CD4-positive, alpha-beta T cell treated with Interleukin-17A for 4 hours (primary cell): ENCODE measurements around the gene L3MBTL3.
"Not testable (repeated sequence)": the region's sequence is repeated elsewhere in the genome, so short reads cannot be mapped to it uniquely, and the experiment has no call there.

ENCODE experiments used
- DNase-seq: peaks from one replicate; pipeline ENCODE4 v3.0.0-alpha.2; 2020; ENCODE audit warnings: mixed read lengths

The L3MBTL3 gene

GRCh38 chr6:130090796-130091195 is 72.4 kb downstream of the L3MBTL3 start:
- no peak for DNase-seq

GRCh38 chr6:130093546-130093945 is 75.2 kb downstream of the L3MBTL3 start:
- DNase-seq: no peak

- no peak for DNase-seq
Observed at GRCh38 chr6:130098317-130098716, 79.9 kb downstream of the L3MBTL3 start.

GRCh38 chr6:130099119-130099518 is 80.7 kb downstream of the L3MBTL3 start:
- DNase-seq: no peak

- DNase-seq: no peak
Observed at GRCh38 chr6:130105996-130106704, 87.8 kb downstream of the L3MBTL3 start.

- DNase-seq: no peak
Observed at GRCh38 chr6:130107710-130108109, 89.3 kb downstream of the L3MBTL3 start.

GRCh38 chr6:130111031-130111430 is 92.7 kb downstream of the L3MBTL3 start:
- no peak for DNase-seq

GRCh38 chr6:130113201-130113710 is 94.9 kb downstream of the L3MBTL3 start:
- DNase-seq: no peak

GRCh38 chr6:130115036-130115435 is 96.7 kb downstream of the L3MBTL3 start:
- DNase-seq: no peak

GRCh38 chr6:130116273-130116672 is 97.9 kb downstream of the L3MBTL3 start:
- no peak for DNase-seq

GRCh38 chr6:130117187-130117701 is 98.9 kb downstream of the L3MBTL3 start:
- not testable (repeated sequence) for DNase-seq

- no peak for DNase-seq
Observed at GRCh38 chr6:130118236-130118635, 99.9 kb downstream of the L3MBTL3 start.

GRCh38 chr6:130119211-130119610 is 100.8 kb downstream of the L3MBTL3 start:
- DNase-seq: no peak

GRCh38 chr6:130120731-130121130 is 102.3 kb downstream of the L3MBTL3 start:
- DNase-seq: no peak

GRCh38 chr6:130122243-130122642 is 103.9 kb downstream of the L3MBTL3 start:
- DNase-seq: no peak

- DNase-seq: no peak
Observed at GRCh38 chr6:130127195-130127594, 108.8 kb downstream of the L3MBTL3 start.

- no peak for DNase-seq
Observed at GRCh38 chr6:130128326-130128725, 109.9 kb downstream of the L3MBTL3 start.

GRCh38 chr6:130129762-130130246 is 111.4 kb downstream of the L3MBTL3 start:
- no peak for DNase-seq

- DNase-seq: peak; percentile 56
Observed at GRCh38 chr6:130132286-130132701, 113.9 kb downstream of the L3MBTL3 start.

GRCh38 chr6:130134582-130134981 is 116.2 kb downstream of the L3MBTL3 start:
- DNase-seq: no peak

- DNase-seq: no peak
Observed at GRCh38 chr6:130136798-130137197, 118.4 kb downstream of the L3MBTL3 start.

GRCh38 chr6:130138116-130138908 is 119.9 kb downstream of the L3MBTL3 start:
- DNase-seq: peak; percentile 11

GRCh38 chr6:130138909-130139242 is 120.5 kb downstream of the L3MBTL3 start:
- no peak for DNase-seq

GRCh38 chr6:130140084-130140483 is 121.7 kb downstream of the L3MBTL3 start:
- DNase-seq: no peak
